Progenitor cell of endocrine pancreas (in vitro differentiated cells): ENCODE data around the gene CCDC24. TPM values are rescaled to one million over a fixed set of nuclear protein-coding genes. Genes with fewer than 3 reads are reported as not detected.

Source experiments
- DNase-seq: peaks from one replicate; pipeline ENCODE4 v3.0.0; 2021; ENCODE audit warnings: low spot score; ENCODE audit not compliant: unreplicated experiment
- H3K27ac Mint-ChIP-seq: 2 replicates; pipeline ENCODE4 v1.8.0; 2021; ENCODE audit warnings: mild to moderate bottlenecking, moderate library complexity, mixed read lengths
- H3K27me3 Mint-ChIP-seq: 2 replicates; pipeline ENCODE4 v1.8.0; 2021; ENCODE audit warnings: mixed read lengths
- H3K36me3 Mint-ChIP-seq: 2 replicates; pipeline ENCODE4 v1.8.0; 2022; ENCODE audit warnings: mixed read lengths; ENCODE audit not compliant: insufficient read depth
- H3K4me1 Mint-ChIP-seq: 2 replicates; pipeline ENCODE4 v1.8.0; 2021; ENCODE audit warnings: low read depth, mixed read lengths
- H3K4me3 Mint-ChIP-seq: 2 replicates; pipeline ENCODE4 v1.8.0; 2021; ENCODE audit warnings: low read depth, mild to moderate bottlenecking, moderate library complexity, mixed read lengths
- H3K9me3 Mint-ChIP-seq: 2 replicates; pipeline ENCODE4 v1.8.0; 2021; ENCODE audit warnings: low read depth, mixed read lengths
- CTCF ChIP-seq: fragments of 200-600 bp; sonication (generic); IDR thresholded peaks from one replicate; pipeline ENCODE4 v1.5.0; 2021; ENCODE audit warnings: antibody characterized with exemption, mild to moderate bottlenecking; ENCODE audit not compliant: unreplicated experiment
- total RNA-seq: library from RNA; stranded (reverse); gene quantifications from 2 replicates; pipeline ENCODE4 v1.2.1, GENCODE V29; 2021

CCDC24 gene
- total RNA-seq, 1 donor from 2014 or later = 35.9 TPM

- no peak for TF ChIP-seq CTCF
- no peaks in the 10 kb centered on the region for H3K27me3 Mint-ChIP-seq
- peaks cover 26% of the 10 kb centered on the region for H3K4me1 Mint-ChIP-seq
- H3K36me3 Mint-ChIP-seq = no peaks in the 10 kb centered on the region
- DNase-seq = no peak
- no peaks in the 10 kb centered on the region for H3K9me3 Mint-ChIP-seq
- no peak overlapping the region for H3K4me3 Mint-ChIP-seq
- no peak overlapping the region for H3K27ac Mint-ChIP-seq
These were observed 44.5 kb downstream of the CCDC24 start for GRCh38 chr1:44035726-44036408.

GRCh38 chr1:44036409-44037139 lies 45.2 kb downstream of the CCDC24 start:
- peak; percentile 49 for DNase-seq
- Mint-ChIP-seq H3K27ac (no peak overlapping the region), H3K36me3 (no peaks in the 10 kb centered on the region), H3K4me1 (peaks cover 25% of the 10 kb centered on the region), H3K27me3 (no peaks in the 10 kb centered on the region), H3K9me3 (no peaks in the 10 kb centered on the region), H3K4me3 (no peak overlapping the region)
- TF ChIP-seq CTCF = peak; percentile 79

GRCh38 chr1:44037154-44037553 lies 45.8 kb downstream of the CCDC24 start:
- H3K27me3 Mint-ChIP-seq = no peaks in the 10 kb centered on the region
- no peak overlapping the region for H3K4me3 Mint-ChIP-seq
- no peaks in the 10 kb centered on the region for H3K36me3 Mint-ChIP-seq
- H3K4me1 Mint-ChIP-seq = peaks cover 20% of the 10 kb centered on the region
- H3K9me3 Mint-ChIP-seq = no peaks in the 10 kb centered on the region
- no peak for TF ChIP-seq CTCF
- H3K27ac Mint-ChIP-seq = peak overlapping the region; percentile 70
- DNase-seq = no peak

GRCh38 chr1:44038876-44039657 lies 47.7 kb downstream of the CCDC24 start:
- Mint-ChIP-seq H3K9me3 (no peaks in the 10 kb centered on the region), H3K4me1 (peaks cover 11% of the 10 kb centered on the region), H3K4me3 (no peak overlapping the region), H3K36me3 (no peaks in the 10 kb centered on the region), H3K27me3 (peaks cover 2% of the 10 kb centered on the region), H3K27ac (no peak overlapping the region)
- no peak for DNase-seq
- no peak for TF ChIP-seq CTCF

GRCh38 chr1:44040418-44040817 lies 49.0 kb downstream of the CCDC24 start:
- no peak overlapping the region for H3K27ac Mint-ChIP-seq
- no peaks in the 10 kb centered on the region for H3K9me3 Mint-ChIP-seq
- H3K36me3 Mint-ChIP-seq = no peaks in the 10 kb centered on the region
- H3K27me3 Mint-ChIP-seq = peaks cover 8% of the 10 kb centered on the region
- DNase-seq = no peak
- TF ChIP-seq CTCF = no peak
- peaks cover 11% of the 10 kb centered on the region for H3K4me1 Mint-ChIP-seq
- no peak overlapping the region for H3K4me3 Mint-ChIP-seq
